Effector CD8-positive, alpha-beta T cell (primary cell): ENCODE results near the gene SPECC1L.
"Not testable (repeated sequence)": the region's sequence is repeated elsewhere in the genome, so short reads cannot be mapped to it uniquely, and the experiment has no call there.

ENCODE experiments used
- DNase-seq: peaks from one replicate; lab custom pipeline; 2025; lab: John Stamatoyannopoulos, UW

SPECC1L gene

GRCh38 chr22:24245584-24246561 is 24.8 kb upstream of the SPECC1L start:
- not testable (repeated sequence) for DNase-seq

- no peak for DNase-seq
These were observed 23.6 kb upstream of the SPECC1L start for GRCh38 chr22:24247011-24247507.

GRCh38 chr22:24247564-24248344 is 22.9 kb upstream of the SPECC1L start:
- DNase-seq: peak; percentile 26

GRCh38 chr22:24248611-24249010 is 22.0 kb upstream of the SPECC1L start:
- DNase-seq: not testable (repeated sequence)

GRCh38 chr22:24249413-24249812 is 21.2 kb upstream of the SPECC1L start:
- DNase-seq: not testable (repeated sequence)

DNA sequence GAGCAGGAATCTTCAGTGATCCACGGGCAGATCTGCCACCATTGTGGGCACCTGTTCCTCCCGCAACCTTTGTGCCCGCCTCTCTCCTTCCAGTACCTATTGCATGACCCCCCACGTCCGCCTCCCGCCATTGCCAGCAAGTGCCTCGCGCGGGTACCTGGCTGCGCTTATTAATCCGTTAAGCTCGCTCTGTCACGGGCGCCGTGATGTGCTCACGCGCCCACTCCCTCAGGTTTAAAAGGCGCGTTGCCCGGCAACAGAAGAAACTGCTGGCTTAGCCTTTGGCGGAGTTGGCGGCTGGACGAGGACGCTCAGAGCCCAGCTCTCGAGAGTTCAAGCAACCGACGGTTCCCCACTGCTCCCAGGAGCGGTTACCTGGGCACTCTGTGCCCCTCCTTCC is 19.3 kb upstream of the SPECC1L start:
- not testable (repeated sequence) for DNase-seq

DNA sequence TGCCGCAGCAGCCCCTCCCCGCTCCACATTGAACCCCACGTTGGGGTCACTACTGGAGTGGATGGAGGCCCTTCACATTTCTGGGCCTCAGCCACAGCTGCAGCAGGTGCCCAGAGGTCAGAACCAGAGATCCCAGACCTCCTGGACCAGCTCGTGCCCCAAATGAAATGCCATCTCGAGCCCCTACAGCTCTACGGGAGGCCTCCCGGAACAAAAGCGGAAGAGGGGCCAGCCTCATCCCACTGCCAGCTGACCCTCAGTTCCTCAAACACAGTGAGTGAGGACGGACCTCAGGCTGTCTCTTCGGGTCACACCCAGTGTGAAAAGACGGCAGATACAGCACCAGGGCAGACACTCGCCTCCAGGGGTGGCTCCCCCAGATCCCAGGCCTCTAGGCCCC is 17.5 kb upstream of the SPECC1L start:
- DNase-seq: not testable (repeated sequence)

GRCh38 chr22:24256136-24256535 is 14.5 kb upstream of the SPECC1L start:
- not testable (repeated sequence) for DNase-seq

DNA sequence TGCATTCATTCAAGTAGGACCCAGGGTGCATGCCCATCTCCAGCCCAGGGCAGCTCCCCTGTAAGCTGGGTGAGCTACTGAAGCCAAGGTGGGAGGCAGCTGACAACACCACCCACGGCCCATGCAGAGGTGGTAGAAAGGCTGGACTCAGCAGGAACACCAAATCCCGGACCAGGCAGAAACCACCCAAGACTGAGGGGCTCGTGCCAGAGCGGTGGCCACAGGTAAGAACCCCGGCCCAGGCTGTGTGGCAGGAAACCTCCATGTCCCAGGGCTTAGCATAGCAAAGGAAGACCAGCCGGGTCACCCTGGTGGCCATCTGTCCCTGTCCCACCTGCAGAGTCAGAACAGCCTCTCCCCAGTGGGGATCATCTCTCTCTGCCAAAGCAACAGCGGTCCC is 13.9 kb upstream of the SPECC1L start:
- not testable (repeated sequence) for DNase-seq

DNA sequence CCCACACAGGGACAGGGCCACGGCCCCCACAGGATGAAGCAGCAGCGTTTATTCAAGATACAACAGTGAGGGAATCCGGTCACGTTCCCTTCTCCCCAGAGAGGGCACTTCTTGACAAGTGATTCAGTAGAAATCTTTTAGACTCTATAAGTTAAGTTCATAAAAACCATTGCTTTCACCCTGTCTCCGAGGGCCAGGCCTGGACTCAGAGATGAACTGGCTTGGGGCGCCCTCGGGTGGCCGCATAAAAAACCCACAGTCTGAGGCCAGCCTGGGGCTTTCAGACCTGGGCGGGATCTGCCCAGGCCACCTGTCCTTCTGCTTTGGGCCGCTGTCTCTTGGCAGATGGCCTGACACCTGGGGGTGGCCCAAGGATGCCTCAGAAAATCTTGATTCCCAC is 11.2 kb upstream of the SPECC1L start:
- DNase-seq: peak; percentile 34

DNA sequence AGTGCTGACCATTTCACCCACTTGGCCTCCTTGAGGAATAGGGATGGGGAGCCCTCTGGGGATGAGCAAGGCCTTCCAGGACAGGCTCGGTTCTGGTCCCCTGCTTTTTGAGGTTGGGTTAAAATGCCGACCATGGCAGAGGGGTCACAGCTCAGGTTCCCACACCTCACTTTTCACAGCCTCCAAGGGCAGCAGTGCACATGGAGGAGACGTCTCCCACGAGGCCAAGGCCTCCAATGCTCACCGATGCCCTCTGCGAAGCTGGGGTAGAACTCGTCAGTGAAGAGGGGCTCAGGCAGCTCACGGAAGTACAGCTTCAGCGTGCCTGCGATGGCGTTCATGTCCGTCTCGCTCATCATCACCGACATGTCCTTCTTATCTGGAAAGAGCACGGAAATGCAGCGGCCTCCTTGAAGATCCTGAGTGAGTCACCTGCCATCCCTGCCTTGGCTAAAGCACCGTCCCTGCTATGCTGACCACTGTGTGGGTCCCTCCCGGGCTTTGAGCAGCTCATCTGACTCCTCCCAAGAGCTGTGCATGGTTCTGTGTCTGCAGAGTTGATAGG is 8.4 kb upstream of the SPECC1L start:
- not testable (repeated sequence) for DNase-seq

DNA sequence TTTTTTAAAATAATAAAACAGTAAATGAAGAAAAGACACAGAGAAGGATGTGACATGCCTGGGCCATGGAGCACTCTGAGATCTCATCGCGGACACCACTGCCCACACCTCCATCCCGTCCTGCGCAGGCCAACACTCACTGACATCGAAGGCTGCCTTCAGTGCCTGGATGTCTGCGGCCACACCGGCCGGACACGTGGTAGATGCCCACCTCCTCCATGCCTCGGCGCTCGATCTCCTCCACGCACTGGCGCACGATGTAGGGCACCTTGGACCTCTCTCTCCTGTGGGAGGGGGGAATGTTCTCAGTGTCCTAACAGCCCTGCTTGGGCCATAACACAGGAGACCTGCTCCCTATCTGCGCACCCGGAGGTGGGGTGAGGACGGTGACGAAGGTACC is 7.2 kb upstream of the SPECC1L start:
- DNase-seq: not testable (repeated sequence)

GRCh38 chr22:24264329-24264896 is 6.2 kb upstream of the SPECC1L start:
- DNase-seq: not testable (repeated sequence)

DNA sequence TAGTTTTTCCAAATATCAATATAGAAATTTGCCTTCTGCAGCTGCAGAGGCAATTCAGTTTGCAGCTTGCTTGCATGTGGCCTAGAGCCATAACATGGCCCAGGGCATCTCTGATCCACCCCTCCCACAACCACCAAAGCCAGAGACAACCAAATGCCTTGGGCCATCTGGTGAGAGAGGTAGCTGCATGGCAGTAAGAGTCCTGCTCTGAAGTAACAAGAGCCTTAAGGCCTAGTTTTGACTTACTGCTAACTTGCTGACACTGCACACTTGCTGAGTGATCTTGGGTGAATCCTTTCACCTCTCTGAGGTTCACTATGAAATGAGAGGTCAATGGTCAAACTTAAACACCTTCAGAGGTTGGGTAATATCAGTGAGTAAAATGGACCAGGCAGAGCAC is 4.9 kb upstream of the SPECC1L start:
- no peak for DNase-seq

- DNase-seq: not testable (repeated sequence)
These were observed 4.1 kb upstream of the SPECC1L start for GRCh38 chr22:24266495-24266894.

GRCh38 chr22:24271386-24271854 is 789 bp downstream of the SPECC1L start:
- no peak for DNase-seq

- not testable (repeated sequence) for DNase-seq
These were observed 2.4 kb downstream of the SPECC1L start for GRCh38 chr22:24273031-24273430.

DNA sequence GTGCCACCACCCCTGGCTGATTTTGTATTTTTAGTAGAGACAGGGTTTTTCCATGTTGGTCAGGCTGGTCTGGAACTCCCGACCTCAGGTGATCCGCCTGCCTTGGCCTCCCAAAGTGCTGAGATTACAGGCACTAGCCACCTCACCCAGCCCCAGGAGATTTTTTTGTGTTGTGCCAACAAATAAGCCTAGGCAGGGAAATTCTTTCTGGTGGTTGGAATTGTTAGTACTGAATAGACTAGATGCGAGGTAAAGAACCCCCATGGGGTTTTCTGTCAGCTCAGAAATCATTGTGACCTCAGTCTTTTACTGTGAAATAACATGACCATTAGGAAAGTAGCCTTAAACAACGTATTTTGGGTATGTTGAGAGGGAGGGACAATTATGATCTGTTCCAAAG is 3.3 kb downstream of the SPECC1L start:
- not testable (repeated sequence) for DNase-seq

DNA sequence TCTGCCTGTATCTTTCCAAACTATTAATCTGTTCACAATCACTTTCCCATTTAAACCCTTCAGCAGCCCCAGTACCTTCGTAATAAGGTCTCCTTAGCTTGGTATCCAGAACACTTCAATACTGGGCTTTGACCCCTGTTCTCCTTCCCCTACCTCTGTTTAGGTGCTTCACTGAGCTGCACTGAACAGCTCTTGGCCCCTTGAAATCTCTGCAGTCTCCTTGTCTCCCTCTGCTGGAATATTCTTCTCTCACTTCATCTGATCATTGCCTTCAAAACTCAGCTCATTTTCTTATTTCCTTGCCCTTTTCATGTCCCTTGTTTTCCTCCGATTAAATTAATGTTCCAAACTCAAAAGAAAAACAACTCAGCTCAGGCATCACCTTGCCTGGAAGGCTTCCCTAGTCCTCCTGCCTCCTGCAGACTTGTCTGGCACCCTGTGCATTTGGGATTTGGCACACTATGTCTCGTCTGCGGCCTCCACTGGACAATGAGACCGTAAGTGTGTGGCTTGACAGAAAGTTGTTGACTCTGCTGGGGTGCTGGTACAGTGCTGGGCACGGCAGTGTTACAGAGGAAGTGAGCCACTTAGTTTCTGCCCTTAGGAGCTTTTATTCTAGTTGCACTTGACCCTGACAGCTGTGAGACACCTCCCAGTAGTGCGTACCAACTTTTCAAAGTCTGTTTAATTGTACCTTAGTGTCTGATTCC is 4.2 kb downstream of the SPECC1L start:
- DNase-seq: not testable (repeated sequence)

DNA sequence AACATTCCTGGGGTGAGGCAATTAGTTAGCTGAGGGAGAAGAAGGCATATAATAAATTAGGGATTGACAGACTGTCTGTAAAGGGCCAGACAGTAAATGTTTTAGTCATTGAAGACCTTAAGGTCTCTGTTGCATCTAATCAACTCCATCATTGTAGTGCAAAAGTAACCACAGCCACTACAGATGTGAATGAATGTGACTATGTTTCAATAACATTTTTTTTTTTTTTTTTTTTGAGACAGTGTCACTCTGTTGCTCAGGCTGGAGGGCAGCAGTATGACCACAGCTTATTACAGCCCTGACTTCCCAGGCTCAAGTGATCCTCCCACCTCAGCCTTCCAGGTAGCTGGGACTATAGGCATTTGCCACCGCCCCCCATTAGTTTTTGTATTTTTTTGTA is 9.7 kb downstream of the SPECC1L start:
- DNase-seq: not testable (repeated sequence)

DNA sequence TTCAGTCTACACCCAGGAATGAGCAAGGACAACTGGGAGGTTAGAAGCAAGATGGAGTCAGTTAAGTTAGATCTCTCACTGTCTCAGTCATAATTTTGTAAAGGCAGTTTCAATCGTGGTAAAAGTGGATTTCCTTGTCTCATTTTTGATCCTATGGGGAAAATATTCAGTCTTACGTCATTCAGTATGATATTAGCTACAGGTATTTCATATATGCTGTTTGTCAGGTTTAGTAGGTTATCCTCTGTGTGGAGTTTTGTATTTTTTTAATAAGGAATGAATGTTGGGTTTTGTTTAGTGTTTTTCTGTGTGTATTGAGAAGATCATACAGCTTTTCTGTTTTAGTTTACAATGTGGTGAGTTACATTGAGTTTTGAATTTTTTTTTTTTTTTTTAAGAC is 11.8 kb downstream of the SPECC1L start:
- DNase-seq: no peak
